PFSK-1 (cell line): ENCODE results near the gene GET3. TPM values are rescaled to one million over a fixed set of nuclear protein-coding genes. Genes with fewer than 3 reads are reported as not detected.

Source experiments
- FOXP2 ChIP-seq: optimal IDR thresholded peaks from 2 replicates; pipeline ENCODE3; 2011; ENCODE audit warnings: borderline replicate concordance, control low read depth, inconsistent platforms; ENCODE audit not compliant: insufficient read depth; ENCODE audit errors: extremely low read length, extremely low read depth
- POLR2AphosphoS5 ChIP-seq: IDR thresholded peaks from 2 replicates; pipeline ENCODE4 v1.6.1; 2012; ENCODE audit warnings: low read depth, mild to moderate bottlenecking, control low read depth, low read length, moderate library complexity
- REST ChIP-seq, 2 experiments: IDR thresholded peaks; 2 replicates each; pipeline versions ENCODE4 v1.6.1 to v1.8.0; 2011 to 2012; ENCODE audit warnings: low read depth in 2 of 2, low read length in 2 of 2, control low read depth in 1 of 2, inconsistent platforms in 1 of 2, mild to moderate bottlenecking in 1 of 2, moderate library complexity in 1 of 2; ENCODE audit not compliant: insufficient read depth in 1 of 2
- SIN3A ChIP-seq: IDR thresholded peaks from 2 replicates; pipeline ENCODE4 v1.6.1; 2012; ENCODE audit warnings: mild to moderate bottlenecking, low read length, moderate library complexity, borderline replicate concordance; ENCODE audit not compliant: insufficient read depth
- TAF1 ChIP-seq: IDR thresholded peaks from 2 replicates; pipeline ENCODE4 v1.6.1; 2012; ENCODE audit warnings: low read length, control low read depth, borderline replicate concordance; ENCODE audit not compliant: insufficient read depth
- polyA plus RNA-seq: library from polyadenylated mRNA; unstranded; fragments of >200 nt; gene quantifications from one replicate; pipeline ENCODE4 v1.2.1, GENCODE V29; 2012; ENCODE audit warnings: low read depth, missing spikeins; ENCODE audit not compliant: insufficient read length

GET3 gene
- polyA plus RNA-seq: 220 TPM

- TF ChIP-seq REST (IDR thresholded peaks at IDR 0.05; ENCODE audit: insufficient read depth in 1 of 2, low read depth in 2 of 2, low read length in 2 of 2) (peak in 1 of 2 experiments; percentile 44; a peak in 1 of 4 replicates), POLR2AphosphoS5 (peak; percentile 69; the same call in 1 of the 2 replicates), SIN3A (no peak; the same call in 1 of the 2 replicates), FOXP2 (no peak), TAF1 (peak; percentile 81; the same call in 1 of the 2 replicates)
Observed at GRCh38 chr19:12736995-12737834, at the start of gene GET3. TSS of gene GET3 (plus strand) at chr19:12737497. CDS start at chr19:12737506, 9 bp downstream.

- TF ChIP-seq TAF1 (no peak), POLR2AphosphoS5 (no peak), FOXP2 (no peak), SIN3A (no peak), REST (IDR thresholded peaks at IDR 0.05; ENCODE audit: insufficient read depth in 1 of 2, low read depth in 2 of 2, low read length in 2 of 2) (no peak)
Observed at GRCh38 chr19:12689012-12689411, 48.3 kb upstream of the GET3 start.

- TF ChIP-seq FOXP2 (no peak), REST (IDR thresholded peaks at IDR 0.05; ENCODE audit: insufficient read depth in 1 of 2, low read depth in 2 of 2, low read length in 2 of 2) (no peak), TAF1 (no peak), SIN3A (no peak), POLR2AphosphoS5 (no peak)
Observed at GRCh38 chr19:12689581-12690216, 47.6 kb upstream of the GET3 start.

- no peak for TF ChIP-seq REST (IDR thresholded peaks at IDR 0.05; ENCODE audit: insufficient read depth in 1 of 2, low read depth in 2 of 2, low read length in 2 of 2)
- no peak for TF ChIP-seq POLR2AphosphoS5
- TF ChIP-seq TAF1: no peak
- no peak for TF ChIP-seq FOXP2
- TF ChIP-seq SIN3A: no peak
Observed at GRCh38 chr19:12692960-12693359, 44.3 kb upstream of the GET3 start.
